Chondrocyte (in vitro differentiated cells): ENCODE data around the gene ST6GALNAC4. TPM values are rescaled to one million over a fixed set of nuclear protein-coding genes. Genes with fewer than 3 reads are reported as not detected.

Source experiments
- DNase-seq: peaks from one replicate; pipeline ENCODE4 v3.0.0; 2021; ENCODE audit warnings: mixed read lengths, low spot score
- H3K27ac Mint-ChIP-seq: one replicate; pipeline ENCODE4 v1.8.0; 2021; ENCODE audit warnings: mild to moderate bottlenecking, moderate library complexity, mixed read lengths; ENCODE audit not compliant: unreplicated experiment
- H3K27me3 Mint-ChIP-seq: 2 replicates; pipeline ENCODE4 v1.8.0; 2021; ENCODE audit warnings: low read depth, mixed read lengths
- H3K36me3 Mint-ChIP-seq: 2 replicates; pipeline ENCODE4 v1.8.0; 2021; ENCODE audit warnings: low read depth, mixed read lengths
- H3K4me1 Mint-ChIP-seq: 2 replicates; pipeline ENCODE4 v1.8.0; 2021; ENCODE audit warnings: low read depth, mild to moderate bottlenecking, mixed read lengths
- H3K4me3 Mint-ChIP-seq: one replicate; pipeline ENCODE4 v1.8.0; 2021; ENCODE audit warnings: mild to moderate bottlenecking, moderate library complexity, mixed read lengths; ENCODE audit not compliant: unreplicated experiment
- H3K9me3 Mint-ChIP-seq: 2 replicates; pipeline ENCODE4 v1.8.0; 2021; ENCODE audit warnings: low read depth, mixed read lengths
- CTCF ChIP-seq: fragments of 200-600 bp; sonication (generic); IDR thresholded peaks from 2 replicates; pipeline ENCODE4 v1.5.0; 2021; ENCODE audit warnings: antibody characterized with exemption, mild to moderate bottlenecking, moderate library complexity
- total RNA-seq: library from RNA; stranded (reverse); gene quantifications from 3 replicates; pipeline ENCODE4 v1.2.1, GENCODE V29; 2021

The ST6GALNAC4 gene
- total RNA-seq, 1 donor from 2014 or later: 25.5 TPM

GRCh38 chr9:127961613-127962155 is 44.8 kb upstream of the ST6GALNAC4 start:
- no peak for DNase-seq
- TF ChIP-seq CTCF: no peak
- H3K27me3 Mint-ChIP-seq: no peaks in the 10 kb centered on the region
- H3K36me3 Mint-ChIP-seq: no peaks in the 10 kb centered on the region
- peaks cover 74% of the 10 kb centered on the region for H3K4me1 Mint-ChIP-seq
- H3K4me3 Mint-ChIP-seq: no peak overlapping the region
- peak overlapping the region; percentile 80 for H3K27ac Mint-ChIP-seq
- H3K9me3 Mint-ChIP-seq: no peaks in the 10 kb centered on the region

GRCh38 chr9:127961155-127961490 is 44.3 kb upstream of the ST6GALNAC4 start:
- Mint-ChIP-seq H3K36me3 (no peaks in the 10 kb centered on the region), H3K27ac (peak overlapping the region; percentile 60), H3K27me3 (no peaks in the 10 kb centered on the region), H3K9me3 (no peaks in the 10 kb centered on the region), H3K4me1 (peaks cover 69% of the 10 kb centered on the region), H3K4me3 (no peak overlapping the region)
- TF ChIP-seq CTCF: no peak
- DNase-seq: no peak

- no peaks in the 10 kb centered on the region for H3K36me3 Mint-ChIP-seq
- H3K4me3 Mint-ChIP-seq: no peak overlapping the region
- peaks cover 67% of the 10 kb centered on the region for H3K4me1 Mint-ChIP-seq
Observed at GRCh38 chr9:127960410-127961154, 43.7 kb upstream of the ST6GALNAC4 start.

GRCh38 chr9:127959841-127960409 is 43.1 kb upstream of the ST6GALNAC4 start:
- Mint-ChIP-seq H3K27ac (peak overlapping the region; percentile 65), H3K4me1 (peaks cover 67% of the 10 kb centered on the region), H3K4me3 (no peak overlapping the region), H3K9me3 (no peaks in the 10 kb centered on the region), H3K27me3 (no peaks in the 10 kb centered on the region), H3K36me3 (no peaks in the 10 kb centered on the region)
- no peak for DNase-seq
- TF ChIP-seq CTCF: no peak

More at GRCh38 chr9:127960410-127961154, 43.7 kb upstream of the ST6GALNAC4 start:
- peak overlapping the region; percentile 65 for H3K27ac Mint-ChIP-seq
- no peaks in the 10 kb centered on the region for H3K27me3 Mint-ChIP-seq
- no peak for TF ChIP-seq CTCF
- no peak for DNase-seq
- no peaks in the 10 kb centered on the region for H3K9me3 Mint-ChIP-seq

- H3K36me3 Mint-ChIP-seq: no peaks in the 10 kb centered on the region
- H3K27ac Mint-ChIP-seq: peak overlapping the region; percentile 4
- no peak for TF ChIP-seq CTCF
- H3K4me1 Mint-ChIP-seq: peaks cover 66% of the 10 kb centered on the region
- H3K27me3 Mint-ChIP-seq: no peaks in the 10 kb centered on the region
- DNase-seq: no peak
- no peaks in the 10 kb centered on the region for H3K9me3 Mint-ChIP-seq
- no peak overlapping the region for H3K4me3 Mint-ChIP-seq
Observed at GRCh38 chr9:127959398-127959797, 42.6 kb upstream of the ST6GALNAC4 start.
